Measurements from ENCODE around the gene HSDL2. TPM values are rescaled to one million over a fixed set of nuclear protein-coding genes. Genes with fewer than 3 reads are reported as not detected.

The HSDL2 gene
- polyA plus RNA-seq, 1 experiment = 47.0 TPM

DNA sequence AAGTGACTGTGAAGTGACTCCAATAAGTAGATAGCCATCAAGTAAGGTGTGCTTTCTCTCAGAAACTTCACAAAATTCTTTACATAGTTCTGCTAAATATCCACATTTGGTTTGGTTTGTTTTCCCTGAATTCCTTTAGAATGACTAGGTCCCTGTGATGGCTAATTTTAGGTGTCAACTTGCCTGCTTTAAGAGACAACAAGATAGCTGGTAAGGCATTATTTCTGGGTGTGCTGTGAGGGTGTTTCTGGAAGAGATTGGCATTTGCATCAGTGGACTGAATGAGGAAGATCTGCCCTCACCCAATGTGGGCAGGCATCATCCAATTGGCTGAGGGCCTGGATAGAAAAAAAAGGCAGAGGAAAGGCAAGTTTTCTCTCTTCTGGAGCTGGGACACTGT, 38.2 kb upstream of the HSDL2 start:
- Histone ChIP-seq H3K9me3 (ENCODE audit: control insufficient read depth, insufficient read depth, low read length) (no peaks in the 10 kb centered on the region), H3K4me3 (ENCODE audit: low read depth, low read length) (no peak overlapping the region), H3K27ac (ENCODE audit: low read depth, low read length) (no peak overlapping the region), H3K27me3 (ENCODE audit: control insufficient read depth, insufficient read depth, low read length) (no peaks in the 10 kb centered on the region)
- CTCF ChIA-PET = interaction anchor here (0.7 kb wide), 1 partner anchor 257 kb away, joined by 5 read pairs; no protein-coding TSS in a partner anchor
- POLR2A ChIA-PET = no interaction called here
- TF ChIP-seq, protein P1, sequence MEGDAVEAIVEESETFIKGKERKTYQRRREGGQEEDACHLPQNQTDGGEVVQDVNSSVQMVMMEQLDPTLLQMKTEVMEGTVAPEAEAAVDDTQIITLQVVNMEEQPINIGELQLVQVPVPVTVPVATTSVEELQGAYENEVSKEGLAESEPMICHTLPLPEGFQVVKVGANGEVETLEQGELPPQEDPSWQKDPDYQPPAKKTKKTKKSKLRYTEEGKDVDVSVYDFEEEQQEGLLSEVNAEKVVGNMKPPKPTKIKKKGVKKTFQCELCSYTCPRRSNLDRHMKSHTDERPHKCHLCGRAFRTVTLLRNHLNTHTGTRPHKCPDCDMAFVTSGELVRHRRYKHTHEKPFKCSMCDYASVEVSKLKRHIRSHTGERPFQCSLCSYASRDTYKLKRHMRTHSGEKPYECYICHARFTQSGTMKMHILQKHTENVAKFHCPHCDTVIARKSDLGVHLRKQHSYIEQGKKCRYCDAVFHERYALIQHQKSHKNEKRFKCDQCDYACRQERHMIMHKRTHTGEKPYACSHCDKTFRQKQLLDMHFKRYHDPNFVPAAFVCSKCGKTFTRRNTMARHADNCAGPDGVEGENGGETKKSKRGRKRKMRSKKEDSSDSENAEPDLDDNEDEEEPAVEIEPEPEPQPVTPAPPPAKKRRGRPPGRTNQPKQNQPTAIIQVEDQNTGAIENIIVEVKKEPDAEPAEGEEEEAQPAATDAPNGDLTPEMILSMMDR (IDR thresholded peaks at IDR 0.05; ENCODE audit: low read depth, low read length) = no peak
- no peak for DNase-seq (ENCODE audit: low read depth, low spot score)

DNA sequence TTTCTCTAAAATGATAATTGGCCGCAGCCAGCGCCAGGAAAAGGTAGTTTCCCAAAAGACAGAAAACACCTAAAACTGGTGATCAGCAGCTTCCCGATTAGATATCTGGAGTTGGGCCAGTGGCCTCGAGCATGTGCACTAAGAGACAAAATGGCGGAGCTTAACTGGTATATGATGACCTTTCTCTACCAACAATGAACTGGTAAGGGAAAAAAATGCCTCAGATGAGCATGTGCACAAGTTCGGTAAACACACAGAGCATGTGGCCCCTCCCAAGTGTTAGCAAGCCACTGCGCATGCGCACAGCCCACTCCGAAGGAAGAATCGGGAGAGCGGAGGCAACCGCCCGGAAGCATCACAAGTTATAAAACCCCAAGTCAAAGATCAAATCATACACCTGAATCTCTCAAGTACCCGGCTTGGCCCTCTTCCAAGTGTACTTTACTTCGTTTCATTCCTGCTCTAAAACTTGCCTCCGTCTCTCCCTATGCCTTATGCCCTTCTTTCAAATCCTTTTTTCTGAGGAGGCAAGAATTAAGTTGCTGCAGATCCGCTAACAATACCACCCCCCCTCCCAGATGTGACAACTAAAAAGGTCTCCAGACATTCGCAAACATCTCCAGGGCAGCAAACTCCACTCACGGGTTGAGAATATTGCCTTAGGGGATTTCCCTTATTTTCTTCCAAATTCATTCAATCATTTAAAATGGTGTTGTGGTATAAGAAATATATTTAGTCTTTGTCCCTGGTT, 31.5 kb upstream of the HSDL2 start:
- Histone ChIP-seq H3K9me3 (ENCODE audit: control insufficient read depth, insufficient read depth, low read length) (no peaks in the 10 kb centered on the region), H3K27ac (ENCODE audit: low read depth, low read length) (no peak overlapping the region), H3K27me3 (ENCODE audit: control insufficient read depth, insufficient read depth, low read length) (no peaks in the 10 kb centered on the region), H3K4me3 (ENCODE audit: low read depth, low read length) (peak overlapping the region; percentile 54)
- no peak for DNase-seq (ENCODE audit: low read depth, low spot score)
- ChIA-PET CTCF (interaction anchor here (1.0 kb wide), 1 partner anchor 12 kb away, joined by 3 read pairs; no protein-coding TSS in a partner anchor), POLR2A (interaction anchor here (1.2 kb wide), 1 partner anchor 15 kb away, joined by 4 read pairs; the partner anchor contains the start of gene PTBP3)
- TF ChIP-seq, protein P1 (IDR thresholded peaks at IDR 0.05; ENCODE audit: low read depth, low read length) = no peak

DNA sequence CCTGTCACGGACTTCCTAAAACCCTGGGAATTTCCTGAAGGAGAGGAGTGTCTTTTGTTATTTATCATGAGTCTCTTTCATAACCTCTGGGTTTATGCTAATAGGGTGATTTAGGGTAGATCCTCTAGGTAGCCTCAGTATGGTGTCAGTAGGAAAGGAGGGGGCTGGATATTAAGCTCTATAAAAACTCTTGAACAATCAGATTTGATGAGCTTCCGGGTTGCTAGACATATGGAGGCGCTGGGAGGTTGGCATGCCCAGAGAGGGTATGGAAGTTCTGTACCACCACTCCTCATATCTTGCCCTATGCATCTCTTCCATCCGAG, 30.9 kb upstream of the HSDL2 start:
- no peak overlapping the region for H3K27ac ChIP-seq (ENCODE audit: low read depth, low read length)
- no peak overlapping the region for H3K4me3 ChIP-seq (ENCODE audit: low read depth, low read length)
- POLR2A ChIA-PET = no interaction called here
- TF ChIP-seq, protein P1 (IDR thresholded peaks at IDR 0.05; ENCODE audit: low read depth, low read length) = no peak
- no peak for DNase-seq (ENCODE audit: low read depth, low spot score)
- H3K27me3 ChIP-seq (ENCODE audit: control insufficient read depth, insufficient read depth, low read length) = no peaks in the 10 kb centered on the region
- no peaks in the 10 kb centered on the region for H3K9me3 ChIP-seq (ENCODE audit: control insufficient read depth, insufficient read depth, low read length)
- CTCF ChIA-PET = interaction anchor here (1.0 to 1.1 kb wide), 2 partner anchors 11 to 236 kb away, joined by 3 read pairs; no protein-coding TSS in a partner anchor

DNA sequence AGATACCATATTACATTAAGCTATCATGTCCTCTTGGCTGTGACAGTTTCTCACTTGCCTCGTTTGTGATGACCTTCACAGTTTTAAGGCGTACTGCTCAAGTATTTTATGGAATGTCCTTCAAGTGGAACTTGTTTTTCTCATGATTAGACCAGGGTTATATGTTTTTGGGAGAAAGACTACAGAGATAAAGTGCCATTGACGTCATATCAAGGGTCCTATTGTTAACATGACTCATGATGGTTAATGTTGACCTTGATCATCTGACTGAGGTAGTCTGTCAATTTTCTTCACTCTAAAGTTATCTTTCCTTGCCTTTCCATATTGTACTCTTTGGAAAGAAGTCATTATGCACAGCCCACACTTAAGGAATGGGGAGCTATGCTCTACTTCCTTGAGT, 28.7 kb upstream of the HSDL2 start:
- ChIA-PET CTCF (interaction anchor here (2.0 to 2.1 kb wide), 2 partner anchors 11 to 253 kb away, joined by 5 to 8 read pairs; no protein-coding TSS in a partner anchor), POLR2A (interaction anchor here (0.6 kb wide), 1 partner anchor 435 kb away, joined by 3 read pairs; no protein-coding TSS in a partner anchor)

DNA sequence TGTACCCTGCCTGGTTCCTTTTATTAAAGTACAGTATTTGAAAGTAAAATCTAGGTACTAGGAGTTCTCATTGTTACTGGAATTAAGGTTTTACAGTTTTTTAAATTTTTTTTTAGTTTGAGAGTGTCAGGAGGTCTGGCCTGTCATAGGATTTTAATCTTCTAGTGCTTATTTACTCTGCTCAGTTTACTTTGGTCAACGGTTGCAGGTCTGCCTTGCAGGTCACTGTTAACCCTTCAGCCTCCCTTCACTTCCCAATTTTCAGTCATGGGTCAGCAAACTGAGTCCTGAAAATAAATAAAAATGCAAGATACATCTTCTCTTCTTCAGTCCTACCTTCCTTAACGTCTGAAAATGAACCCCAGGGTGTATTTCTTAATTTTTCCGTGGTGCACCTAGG, 27.7 kb upstream of the HSDL2 start:
- POLR2A ChIA-PET = no interaction called here
- CTCF ChIA-PET = no interaction called here
- no peak for DNase-seq (ENCODE audit: low read depth, low spot score)
- no peaks in the 10 kb centered on the region for H3K27me3 ChIP-seq (ENCODE audit: control insufficient read depth, insufficient read depth, low read length)
- no peak overlapping the region for H3K4me3 ChIP-seq (ENCODE audit: low read depth, low read length)
- no peaks in the 10 kb centered on the region for H3K9me3 ChIP-seq (ENCODE audit: control insufficient read depth, insufficient read depth, low read length)
- TF ChIP-seq, protein P1 (IDR thresholded peaks at IDR 0.05; ENCODE audit: low read depth, low read length) = no peak
- H3K27ac ChIP-seq (ENCODE audit: low read depth, low read length) = no peak overlapping the region

More for the DNA sequence above, 28.7 kb upstream of the HSDL2 start:
- Histone ChIP-seq H3K4me3 (ENCODE audit: low read depth, low read length) (no peak overlapping the region), H3K27ac (ENCODE audit: low read depth, low read length) (no peak overlapping the region), H3K9me3 (ENCODE audit: control insufficient read depth, insufficient read depth, low read length) (no peaks in the 10 kb centered on the region), H3K27me3 (ENCODE audit: control insufficient read depth, insufficient read depth, low read length) (no peaks in the 10 kb centered on the region)
- TF ChIP-seq, protein P1 (IDR thresholded peaks at IDR 0.05; ENCODE audit: low read depth, low read length) = no peak
- DNase-seq (ENCODE audit: low read depth, low spot score) = no peak

Data from AG04450 (cell line).